ENCODE measurements around the gene VSIR. TPM values are rescaled to one million over a fixed set of nuclear protein-coding genes. Genes with fewer than 3 reads are reported as not detected.

Gene VSIR
- total and polyA plus RNA-seq, 11 donors = 32.6 to 181 (median 83.2) TPM

DNA sequence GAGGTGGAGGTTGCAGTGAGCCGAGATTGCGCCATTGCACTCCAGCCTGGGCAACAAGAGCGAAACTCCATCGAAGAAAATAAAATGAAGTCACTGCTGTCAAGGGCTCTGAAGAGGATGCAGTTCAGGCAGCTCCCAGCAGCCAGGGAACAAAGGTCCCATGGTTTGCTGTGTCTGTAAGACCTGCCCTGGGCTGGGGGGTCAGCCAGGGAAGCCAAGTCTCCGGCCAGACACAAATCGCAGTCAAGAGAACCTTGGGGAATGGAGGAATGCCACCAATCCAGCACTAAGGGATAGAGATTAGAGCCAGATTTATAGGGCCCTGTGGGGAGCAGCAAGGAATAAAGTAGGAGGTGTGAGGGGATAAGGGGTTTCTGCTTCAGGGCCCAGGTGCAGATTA is 28.9 kb upstream of the VSIR start:
- Histone ChIP-seq H3K27ac (no peak overlapping the region), H3K27me3 (peaks cover 0 to under 1% (median 0%) of the 10 kb centered on the region in 9 donors), H3K4me3 (no peak overlapping the region), H3K36me3 (no peaks in the 10 kb centered on the region), H3K4me1 (peaks cover 0 to 41% (median 0%) of the 10 kb centered on the region in 12 donors), H3K9me3 (no peaks in the 10 kb centered on the region)
- no peak for TF ChIP-seq POLR2A (IDR thresholded peaks at IDR 0.05)
- TF ChIP-seq, protein P1, sequence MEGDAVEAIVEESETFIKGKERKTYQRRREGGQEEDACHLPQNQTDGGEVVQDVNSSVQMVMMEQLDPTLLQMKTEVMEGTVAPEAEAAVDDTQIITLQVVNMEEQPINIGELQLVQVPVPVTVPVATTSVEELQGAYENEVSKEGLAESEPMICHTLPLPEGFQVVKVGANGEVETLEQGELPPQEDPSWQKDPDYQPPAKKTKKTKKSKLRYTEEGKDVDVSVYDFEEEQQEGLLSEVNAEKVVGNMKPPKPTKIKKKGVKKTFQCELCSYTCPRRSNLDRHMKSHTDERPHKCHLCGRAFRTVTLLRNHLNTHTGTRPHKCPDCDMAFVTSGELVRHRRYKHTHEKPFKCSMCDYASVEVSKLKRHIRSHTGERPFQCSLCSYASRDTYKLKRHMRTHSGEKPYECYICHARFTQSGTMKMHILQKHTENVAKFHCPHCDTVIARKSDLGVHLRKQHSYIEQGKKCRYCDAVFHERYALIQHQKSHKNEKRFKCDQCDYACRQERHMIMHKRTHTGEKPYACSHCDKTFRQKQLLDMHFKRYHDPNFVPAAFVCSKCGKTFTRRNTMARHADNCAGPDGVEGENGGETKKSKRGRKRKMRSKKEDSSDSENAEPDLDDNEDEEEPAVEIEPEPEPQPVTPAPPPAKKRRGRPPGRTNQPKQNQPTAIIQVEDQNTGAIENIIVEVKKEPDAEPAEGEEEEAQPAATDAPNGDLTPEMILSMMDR (IDR thresholded peaks at IDR 0.05) = no peak
- intact Hi-C loops (cut with DNase I) = loop anchor here in 1 of 10 donors (10.0 kb wide), 1 partner anchor 407 kb away; the partner anchor contains the start of gene CDH23
- WGBS, 4 donors = 90 to 94% (median 91%) methylated on average over 6 of the region's 6 CpGs
- DNase-seq (peak in 1 of 5 donors; percentile 6), ATAC-seq (no peak)

GRCh38 chr10:71801361-71801760 is 28.0 kb upstream of the VSIR start:
- no peaks in the 10 kb centered on the region for H3K36me3 ChIP-seq
- TF ChIP-seq POLR2A (IDR thresholded peaks at IDR 0.05) = no peak
- TF ChIP-seq, protein P1 (IDR thresholded peaks at IDR 0.05) = no peak
- no peak for ATAC-seq
- no peak overlapping the region for H3K27ac ChIP-seq
- H3K4me1 ChIP-seq = peaks cover 0 to 37% (median 0%) of the 10 kb centered on the region in 12 donors
- H3K4me3 ChIP-seq = no peak overlapping the region
- H3K9me3 ChIP-seq = no peaks in the 10 kb centered on the region
- H3K27me3 ChIP-seq = no peaks in the 10 kb centered on the region
- WGBS, 4 donors = 89 to 96% (median 92%) methylated on average over 8 to 9 of the region's 9 CpGs
- intact Hi-C loops (cut with DNase I) = loop anchor here in 1 of 10 donors (10.0 kb wide), 1 partner anchor 407 kb away; the partner anchor contains the start of gene CDH23
- peak in 1 of 5 donors; percentile 11 for DNase-seq

- H3K27me3 ChIP-seq = no peaks in the 10 kb centered on the region
- no peak overlapping the region for H3K27ac ChIP-seq
- intact Hi-C loops (cut with DNase I) = loop anchor here in 1 of 10 donors (10.0 kb wide), 1 partner anchor 405 kb away; the partner anchor contains the start of gene CDH23
- H3K36me3 ChIP-seq = no peaks in the 10 kb centered on the region
- ATAC-seq (no peak), DNase-seq (peak in 2 of 5 donors; percentile 13 to 29)
- no peak for TF ChIP-seq POLR2A (IDR thresholded peaks at IDR 0.05)
- TF ChIP-seq, protein P1 (IDR thresholded peaks at IDR 0.05) = no peak
- H3K4me1 ChIP-seq = peaks cover 0 to 25% (median 0%) of the 10 kb centered on the region in 12 donors
- H3K9me3 ChIP-seq = no peaks in the 10 kb centered on the region
- 80 to 85% (median 82%) methylated on average over 2 to 3 of the region's 3 CpGs for WGBS, 4 donors
- no peak overlapping the region for H3K4me3 ChIP-seq
Observed at GRCh38 chr10:71799608-71800453, 26.5 kb upstream of the VSIR start.

GRCh38 chr10:71799112-71799511 is 25.8 kb upstream of the VSIR start:
- TF ChIP-seq, protein P1 (IDR thresholded peaks at IDR 0.05) = no peak
- no peak for TF ChIP-seq POLR2A (IDR thresholded peaks at IDR 0.05)
- Histone ChIP-seq H3K27ac (no peak overlapping the region), H3K27me3 (no peaks in the 10 kb centered on the region), H3K4me3 (no peak overlapping the region), H3K4me1 (peaks cover 0 to 18% (median 0%) of the 10 kb centered on the region in 12 donors), H3K9me3 (no peaks in the 10 kb centered on the region), H3K36me3 (no peaks in the 10 kb centered on the region)
- DNase-seq = peak in 1 of 5 donors; percentile 15
- no peak for ATAC-seq
- 69 to 92% (median 85%) methylated on average over 8 to 10 of the region's 10 CpGs for WGBS, 4 donors
- intact Hi-C loops (cut with DNase I) = no loop called here

Measured in heart left ventricle (tissue), 16 donors.